OCI-M2 (cell line): ENCODE results near the gene ALDH1L2.

Source experiments
- DNase-seq: peaks from one replicate; lab custom pipeline; 2025; ENCODE audit not compliant: unreplicated experiment; lab: John Stamatoyannopoulos, UW

ALDH1L2 gene

GRCh38 chr12:105083551-105084105, 630 bp downstream of the ALDH1L2 start:
- no peak for DNase-seq

- DNase-seq = no peak
Measured at GRCh38 chr12:105083031-105083430, 1.2 kb downstream of the ALDH1L2 start.

GRCh38 chr12:105078712-105079570, 5.3 kb downstream of the ALDH1L2 start:
- no peak for DNase-seq

- no peak for DNase-seq
Measured at GRCh38 chr12:105077435-105077834, 6.8 kb downstream of the ALDH1L2 start.

- no peak for DNase-seq
Measured at GRCh38 chr12:105076913-105077312, 7.3 kb downstream of the ALDH1L2 start.

GRCh38 chr12:105076098-105076497, 8.2 kb downstream of the ALDH1L2 start:
- DNase-seq = no peak

GRCh38 chr12:105072888-105073488, 11.3 kb downstream of the ALDH1L2 start:
- DNase-seq = no peak

- no peak for DNase-seq
Measured at GRCh38 chr12:105071981-105072380, 12.3 kb downstream of the ALDH1L2 start.

GRCh38 chr12:105069936-105070702, 14.1 kb downstream of the ALDH1L2 start:
- DNase-seq = no peak

GRCh38 chr12:105067511-105068031, 16.7 kb downstream of the ALDH1L2 start:
- no peak for DNase-seq

GRCh38 chr12:105064564-105065178, 19.6 kb downstream of the ALDH1L2 start:
- DNase-seq = no peak

GRCh38 chr12:105060715-105061378, 23.4 kb downstream of the ALDH1L2 start:
- DNase-seq = no peak

- DNase-seq = no peak
Measured at GRCh38 chr12:105057174-105057573, 27.1 kb downstream of the ALDH1L2 start.

GRCh38 chr12:105053116-105053572, 31.1 kb downstream of the ALDH1L2 start:
- DNase-seq = no peak

- no peak for DNase-seq
Measured at GRCh38 chr12:105051981-105052380, 32.3 kb downstream of the ALDH1L2 start.

- no peak for DNase-seq
Measured at GRCh38 chr12:105048315-105048714, 35.9 kb downstream of the ALDH1L2 start.

GRCh38 chr12:105047308-105047707, 37.0 kb downstream of the ALDH1L2 start:
- no peak for DNase-seq

GRCh38 chr12:105041186-105041585, 43.1 kb downstream of the ALDH1L2 start:
- no peak for DNase-seq

- DNase-seq = no peak
Measured at GRCh38 chr12:105040476-105040875, 43.8 kb downstream of the ALDH1L2 start.
